K562 (cell line): ENCODE results near the gene JADE2. TPM values are rescaled to one million over a fixed set of nuclear protein-coding genes. Genes with fewer than 3 reads are reported as not detected.
A peak's percentile ranks its signal among the peaks of the same experiment; 100 is the strongest.

Source experiments
- ATAC-seq: fragments of 200-7000 bp; cut with Tn5 transposase; 3 replicates; pipeline ENCODE4 v1.9.1; 2020; ENCODE audit warnings: moderate library complexity
- BruUV-seq: library from RNA; stranded (reverse); fragments of 400-500 nt; replicated peaks from 2 replicates; lab custom pipeline; 2021; lab: Mats Ljungman, UMichigan
- CTCF ChIA-PET: fragments of 300-600 bp; formaldehyde crosslinking; extraction: SDS; loops from one replicate; lab custom pipeline; 2021; ENCODE audit warnings: low intra/inter-chr PET ratio; lab: Yijun Ruan, JAX
- POLR2A ChIA-PET: fragments of 300-600, 350-650 bp; sonication (Branson Sonifier 250); formaldehyde crosslinking; extraction: SDS; loops from one replicate; lab custom pipeline; 2021; ENCODE audit warnings: antibody characterized with exemption, inconsistent platforms; lab: Yijun Ruan, JAX
- DNase-seq, 4 experiments: peaks; one replicate each; pipeline versions ENCODE4 v3.0.0 to v3.0.0-alpha.2; 2011 to 2018; ENCODE audit warnings: low spot score in 3 of 4, mixed read lengths in 3 of 4; ENCODE audit errors: extremely low read depth in 1 of 4
- FAIRE-seq: peaks from 2 replicates; lab custom pipeline; 2011; peaks lifted over from hg19 to GRCh38; lab: Jason Lieb, UNC
- H2AFZ ChIP-seq: 2 replicates; pipeline ENCODE4 v1.6.0; 2011; ENCODE audit warnings: low read depth, low read length, control low read depth, inconsistent platforms
- H3K27ac ChIP-seq: fragments of 200-600 bp; 3 replicates; pipeline ENCODE4 v1.8.0; 2011; ENCODE audit warnings: low read depth, mild to moderate bottlenecking, control low read depth, inconsistent platforms, low read length, moderate library complexity, mixed read lengths; ENCODE audit errors: extremely low read depth
- H3K27me3 ChIP-seq, 2 experiments: fragments of 300-600 bp in 1 of 2; 2 replicates in 1 of 2; 3 replicates in 1 of 2; pipeline versions ENCODE4 v1.6.0 to v1.8.0; 2011; ENCODE audit warnings: inconsistent platforms in 2 of 2, low read length in 2 of 2, mild to moderate bottlenecking in 1 of 2, mixed read lengths in 1 of 2, moderate library complexity in 1 of 2; ENCODE audit not compliant: control insufficient read depth in 2 of 2, insufficient read depth in 2 of 2
- H3K36me3 ChIP-seq: fragments of 300-600 bp; 3 replicates; pipeline ENCODE4 v1.8.0; 2011; ENCODE audit warnings: mild to moderate bottlenecking, low read length, inconsistent platforms; ENCODE audit not compliant: control insufficient read depth, insufficient read depth
- H3K4me1 ChIP-seq, 2 experiments: fragments of 200-600 bp in 1 of 2; replicated peaks in 1 of 2; 2 replicates in 1 of 2; 3 replicates in 1 of 2; pipeline versions ENCODE4 v1.5.1 to v1.8.0; 2011; ENCODE audit warnings: inconsistent platforms in 2 of 2, low read length in 2 of 2, mild to moderate bottlenecking in 1 of 2, mixed read lengths in 1 of 2, moderate library complexity in 1 of 2; ENCODE audit not compliant: control insufficient read depth in 2 of 2, insufficient read depth in 2 of 2
- H3K4me2 ChIP-seq: 2 replicates; pipeline ENCODE4 v1.6.1; 2011; ENCODE audit warnings: low read length, control low read depth, inconsistent platforms, mixed read lengths; ENCODE audit not compliant: insufficient read depth
- H3K4me3 ChIP-seq: fragments of 200-600 bp; sonication (generic), shearing (Covaris generic); 2 replicates; pipeline ENCODE4 v1.5.1; 2016; ENCODE audit warnings: control low read depth, inconsistent platforms
- H3K79me2 ChIP-seq: fragments of 200-600 bp; 3 replicates; pipeline ENCODE4 v1.8.0; 2011; ENCODE audit warnings: low read length, inconsistent platforms; ENCODE audit not compliant: control insufficient read depth, insufficient read depth
- H3K9ac ChIP-seq, 2 experiments: 2 replicates each; pipeline versions ENCODE4 v1.6.0 to v1.6.1; 2011; ENCODE audit warnings: low read depth in 2 of 2, low read length in 2 of 2, control low read depth in 1 of 2, inconsistent platforms in 1 of 2, mild to moderate bottlenecking in 1 of 2, mixed read lengths in 1 of 2; ENCODE audit not compliant: insufficient read depth in 1 of 2
- H3K9me1 ChIP-seq: one replicate; pipeline ENCODE4 v1.6.0; 2011; ENCODE audit warnings: inconsistent platforms, mild to moderate bottlenecking, low read length, moderate library complexity; ENCODE audit not compliant: control insufficient read depth, insufficient read depth
- H3K9me3 ChIP-seq: replicated peaks from 2 replicates; pipeline ENCODE4 v1.5.1; 2011; ENCODE audit warnings: low read depth, low read length, inconsistent platforms; ENCODE audit not compliant: control insufficient read depth, insufficient read depth
- H4K20me1 ChIP-seq: replicated peaks from 2 replicates; pipeline ENCODE4 v1.6.1; 2011; ENCODE audit warnings: low read length, inconsistent platforms, mixed read lengths; ENCODE audit not compliant: control insufficient read depth, insufficient read depth
- ZNF121 ChIP-seq: sonication (generic); formaldehyde crosslinking; conservative IDR thresholded peaks from 2 replicates; pipeline ENCODE4 v1.8.0; 2022; ENCODE audit warnings: missing genetic modification reagents
- WGBS: fragments of 100-300 bp; shearing (Covaris generic); methylation state at CpG from one replicate; pipeline ENCODE4 v1.1.6; 2016; ENCODE audit warnings: low coverage, mixed read lengths; ENCODE audit not compliant: insufficient coverage; ENCODE audit errors: missing lambda C conversion rate; 5-methylcytosine and 5-hydroxymethylcytosine counted together
- in situ Hi-C: fragments of 300-500 bp; cut with MboI; formaldehyde crosslinking; loops from 4 replicates; pipeline ENCODE4 v1.15.0; 2018; ENCODE audit warnings: inconsistent platforms, mixed read lengths
- intact Hi-C: fragments of 100-400 bp; cut with micrococcal nuclease; formaldehyde crosslinking; loops from 2 replicates; pipeline ENCODE4 v1.14.2; 2022
- polyA plus RNA-seq, 8 experiments: library from polyadenylated mRNA; depleted of rRNA in 4 of 8; stranded (reverse) in 5 of 8; unstranded in 3 of 8; fragments of >200 nt; fragmentation: Nextera tagmentation in 2 of 8; fragmentation: Illumina TruSeq in 1 of 8; extraction: Ambion mirVana in 2 of 8; extraction: Trizol in 1 of 8; gene quantifications; 2 replicates each; pipeline versions ENCODE4 v1.2.1 to v1.2.3, GENCODE V29; 2011 to 2014; ENCODE audit warnings: inconsistent platforms in 1 of 8, missing spikeins in 1 of 8
- total RNA-seq, 7 experiments: library from RNA; depleted of rRNA in 6 of 7; stranded (reverse); fragments of >200 nt in 6 of 7; fragmentation: Illumina TruSeq in 2 of 7; extraction: Trizol in 2 of 7; gene quantifications; 2 replicates each; pipeline versions ENCODE4 v1.2.1 to v1.2.3, GENCODE V29; 2011 to 2021; ENCODE audit warnings: low replicate concordance in 1 of 7
- TF ChIP-seq, protein P1 (sequence below): fragments of 450-650 bp; conservative IDR thresholded peaks from 2 replicates; pipeline ENCODE4 v1.6.1; 2016; ENCODE audit warnings: missing genetic modification characterization, low read depth, mild to moderate bottlenecking, missing compliant biosample characterization, moderate library complexity

JADE2 gene
- total and polyA plus RNA-seq, 9 of the 15 experiments (the other 6 are each of a cell fraction or from before 2014, with no cell fraction given): 0.50 to 23.3 (median 9.1) TPM

GRCh38 chr5:134550271-134551214 is 25.1 kb downstream of the JADE2 start:
- TF ChIP-seq, protein P1, sequence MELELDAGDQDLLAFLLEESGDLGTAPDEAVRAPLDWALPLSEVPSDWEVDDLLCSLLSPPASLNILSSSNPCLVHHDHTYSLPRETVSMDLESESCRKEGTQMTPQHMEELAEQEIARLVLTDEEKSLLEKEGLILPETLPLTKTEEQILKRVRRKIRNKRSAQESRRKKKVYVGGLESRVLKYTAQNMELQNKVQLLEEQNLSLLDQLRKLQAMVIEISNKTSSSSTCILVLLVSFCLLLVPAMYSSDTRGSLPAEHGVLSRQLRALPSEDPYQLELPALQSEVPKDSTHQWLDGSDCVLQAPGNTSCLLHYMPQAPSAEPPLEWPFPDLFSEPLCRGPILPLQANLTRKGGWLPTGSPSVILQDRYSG (tag): no peak
- TF ChIP-seq ZNF121 (CRISPR knock-in tag): no peak
- TF ChIP-seq, all 486 proteins: peak for 0
- intact Hi-C loops (no loop called here), in situ Hi-C loops (no loop called here)
- Histone ChIP-seq H3K36me3 (peaks cover 38% of the 10 kb centered on the region; the same call in 1 of the 3 replicates), H3K9me1 (no peaks in the 10 kb centered on the region), H2AFZ (no peak overlapping the region), H4K20me1 (no peaks in the 10 kb centered on the region; the same call in 1 of the 2 replicates), H3K9me3 (no peaks in the 10 kb centered on the region), H3K79me2 (no peaks in the 10 kb centered on the region), H3K4me1 (0 out of 5 replicates have a peak, but pooled peaks cover 0 to 7% of the 10 kb centered on the region in 2 experiments), H3K27me3 (no peaks in the 10 kb centered on the region), H3K9ac (0 out of 4 replicates have a peak overlapping the region, but pooled peaks of 1 of the 2 experiments have one; percentile 11), H3K4me2 (no peak overlapping the region), H3K4me3 (no peak overlapping the region), H3K27ac (no peak overlapping the region)
- no TSS peak for BruUV-seq
- POLR2A ChIA-PET: interaction anchor here (0.6 to 1.1 kb wide), 2 partner anchors 16 to 41 kb away, joined by 4 read pairs; no protein-coding TSS in a partner anchor
- 67% methylated on average over 13 of the region's 13 CpGs for WGBS
- peak; percentile 28; the same call in 1 of the 3 replicates for ATAC-seq
- FAIRE-seq: no peak
- CTCF ChIA-PET: no interaction called here
- DNase-seq: no peak
